ENCODE data around the gene LMBRD1. TPM values are rescaled to one million over a fixed set of nuclear protein-coding genes. Genes with fewer than 3 reads are reported as not detected.

LMBRD1 gene
- total and polyA plus RNA-seq, 2 of the 8 experiments (the other 6 are each of a cell fraction or from before 2014, with no cell fraction given): 9.1 to 16.8 TPM

GRCh38 chr6:69693762-69694161 lies 103.0 kb downstream of the LMBRD1 start:
- Histone ChIP-seq H3K4me2 (ENCODE audit: insufficient read depth in 1 of 2, low read depth in 2 of 2, low read length in 2 of 2) (no peak overlapping the region), H2BK15ac (ENCODE audit: low read length) (no peak overlapping the region), H3K79me2 (ENCODE audit: control insufficient read depth in 1 of 2, insufficient read depth in 2 of 2, low read length in 2 of 2) (no peaks in the 10 kb centered on the region), H3K27me3 (replicated peaks in 1 of 4; ENCODE audit: control insufficient read depth in 3 of 4, extremely low read depth in 1 of 4, insufficient read depth in 3 of 4, low read length in 3 of 4) (no peaks in the 10 kb centered on the region), H2AK5ac (ENCODE audit: low read depth, low read length) (no peak overlapping the region), H3K4me3 (ENCODE audit: extremely low read depth in 1 of 4, insufficient read depth in 2 of 4, low read depth in 3 of 4, low read length in 4 of 4) (no peak overlapping the region), H4K91ac (replicated peaks; ENCODE audit: insufficient read length, low read length) (no peak overlapping the region), H3K4me1 (replicated peaks in 1 of 4; ENCODE audit: control insufficient read depth in 3 of 4, insufficient read depth in 4 of 4, low read length in 3 of 4) (no peaks in the 10 kb centered on the region), H4K5ac (ENCODE audit: insufficient read length, low read depth, low read length) (no peak overlapping the region), H3K56ac (replicated peaks; ENCODE audit: insufficient read length, low read depth, low read length) (no peak overlapping the region), H3K79me1 (ENCODE audit: low read depth, low read length) (no peaks in the 10 kb centered on the region), H4K8ac (ENCODE audit: extremely low read depth, insufficient read depth, low read length) (no peak overlapping the region), H3K18ac (ENCODE audit: extremely low read depth, low read length) (no peak overlapping the region), H2BK120ac (replicated peaks; ENCODE audit: low read depth, low read length) (no peak overlapping the region), H2BK5ac (ENCODE audit: low read depth, low read length) (no peak overlapping the region), H2BK12ac (ENCODE audit: low read depth, low read length) (no peak overlapping the region), H2AFZ (ENCODE audit: low read length) (no peak overlapping the region), H3K23me2 (ENCODE audit: low read depth, low read length) (no peaks in the 10 kb centered on the region), H3K14ac (ENCODE audit: insufficient read length) (no peak overlapping the region), H3K4ac (replicated peaks; ENCODE audit: insufficient read length, low read depth, low read length) (no peak overlapping the region), H3K36me3 (ENCODE audit: control insufficient read depth in 2 of 4, insufficient read depth in 4 of 4, low read length in 3 of 4) (no peaks in the 10 kb centered on the region; a peak in 2 of 8 replicates), H3K27ac (ENCODE audit: low read depth, low read length) (no peak overlapping the region), H4K20me1 (replicated peaks in 1 of 2; ENCODE audit: control insufficient read depth in 1 of 2, insufficient read depth in 2 of 2, low read length in 2 of 2) (no peaks in the 10 kb centered on the region), H3K23ac (ENCODE audit: insufficient read length) (no peak overlapping the region), H3K9ac (replicated peaks in 1 of 4; ENCODE audit: extremely low read depth in 1 of 4, low read depth in 3 of 4, low read length in 3 of 4) (no peak overlapping the region), H2BK20ac (ENCODE audit: low read length) (no peak overlapping the region), H3K9me3 (ENCODE audit: insufficient read depth in 2 of 2, low read depth in 1 of 2, low read length in 1 of 2) (no peaks in the 10 kb centered on the region)
- no peak for FAIRE-seq
- POLR2A ChIA-PET (ENCODE audit: partially characterized antibody): no interaction called here
- CTCF ChIA-PET (ENCODE audit: partially characterized antibody): no interaction called here
- DNase-seq (ENCODE audit: low read depth in 1 of 2, low spot score in 2 of 2): no peak
- TF ChIP-seq GABPA (IDR thresholded peaks at IDR 0.05; ENCODE audit: borderline replicate concordance, insufficient read depth, low read length) (no peak), BRCA1 (IDR thresholded peaks at IDR 0.05; ENCODE audit: low read depth, low read length) (no peak), SIX5 (IDR thresholded peaks at IDR 0.05; ENCODE audit: low read depth, low read length) (no peak), CHD2 (IDR thresholded peaks at IDR 0.05; ENCODE audit: low read length) (no peak), TAF7 (optimal IDR thresholded peaks at IDR 0.05; ENCODE audit: borderline replicate concordance, low read depth, low read length) (no peak), ATF2 (IDR thresholded peaks at IDR 0.05; ENCODE audit: low read length) (no peak), TCF12 (IDR thresholded peaks at IDR 0.05; ENCODE audit: low read depth, low read length) (no peak)
